HG03460 (cell line): ENCODE measurements around the gene DLG2.

Experiments used
- ATAC-seq: cut with Tn5 transposase; IDR thresholded peaks from one replicate; pipeline ENCODE4 v1.9.1; 2021; ENCODE audit not compliant: unreplicated experiment

The DLG2 gene

DNA sequence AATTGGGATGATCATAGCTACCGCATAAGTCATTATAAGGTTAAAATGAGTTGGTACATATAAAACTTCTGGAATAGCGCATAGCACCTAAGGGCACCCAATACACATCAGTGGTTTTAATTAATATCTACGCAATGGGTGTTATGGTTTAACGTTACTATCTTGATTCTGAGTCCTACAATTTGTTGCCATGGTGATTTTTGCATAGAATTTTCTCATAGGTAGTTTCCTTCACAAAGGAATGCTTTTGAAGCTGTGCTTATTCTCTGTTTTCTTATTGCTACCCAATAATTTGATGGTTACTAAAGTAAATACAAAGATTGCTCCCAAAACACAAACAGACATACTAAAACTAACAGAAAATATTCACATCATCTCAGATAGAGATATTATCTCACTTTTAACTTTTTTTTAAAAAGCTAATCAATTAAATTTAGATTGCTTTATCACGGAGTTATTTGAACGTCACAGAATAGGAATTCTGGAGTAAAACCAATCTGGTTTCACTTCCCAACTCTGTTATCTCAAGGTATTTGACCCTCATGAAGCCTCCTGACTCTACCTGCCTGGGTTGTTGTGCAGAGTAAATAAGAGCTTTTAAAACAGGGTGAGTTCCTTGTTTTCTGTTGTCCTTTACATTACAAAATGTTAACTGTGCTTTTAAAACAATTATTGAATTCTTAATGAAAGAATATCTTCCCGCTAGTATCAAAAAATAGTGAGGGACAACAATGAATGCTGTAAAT, 1705.5 kb downstream of the DLG2 start:
- ATAC-seq, result no peak

DNA sequence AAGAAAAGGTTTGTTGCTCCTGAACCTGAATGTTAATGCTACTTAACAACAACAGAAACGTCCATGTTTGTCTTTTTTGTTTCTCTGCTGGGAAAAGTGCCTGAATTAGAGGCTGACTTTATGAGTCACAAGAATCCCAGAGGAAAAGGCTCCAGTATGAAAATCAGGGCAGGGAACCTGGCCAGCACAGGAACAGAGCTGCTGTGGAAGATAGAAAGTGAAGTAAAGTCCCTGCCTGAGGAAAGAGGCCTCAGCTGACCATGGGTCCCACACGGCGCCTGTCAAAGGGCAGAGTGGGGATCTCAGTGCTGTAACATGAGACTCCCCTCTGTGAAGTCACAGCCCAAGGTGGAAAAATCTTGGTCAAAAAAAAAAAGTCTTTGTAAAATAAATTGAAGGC, 1708.7 kb downstream of the DLG2 start:
- ATAC-seq, result no peak

DNA sequence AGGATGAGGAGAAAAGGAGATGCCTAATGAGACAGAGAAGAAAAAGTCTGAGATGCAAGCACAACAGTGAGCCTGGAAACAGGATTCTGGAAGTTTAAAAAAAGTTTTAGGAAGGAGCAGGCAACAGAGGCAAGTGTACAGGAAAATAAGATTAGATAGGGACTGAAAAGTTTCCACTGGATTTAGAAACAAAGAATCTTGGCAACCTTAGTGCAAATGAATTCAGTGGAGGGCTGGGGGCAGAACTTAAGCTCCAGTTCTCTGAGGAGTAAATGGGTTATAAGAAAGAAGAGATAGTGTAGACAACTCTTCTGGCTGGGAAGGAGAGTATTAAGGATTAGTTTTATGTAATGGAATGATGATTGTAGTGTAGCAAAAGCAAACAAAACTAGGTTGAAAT, 1712.1 kb downstream of the DLG2 start:
- ATAC-seq, result no peak

DNA sequence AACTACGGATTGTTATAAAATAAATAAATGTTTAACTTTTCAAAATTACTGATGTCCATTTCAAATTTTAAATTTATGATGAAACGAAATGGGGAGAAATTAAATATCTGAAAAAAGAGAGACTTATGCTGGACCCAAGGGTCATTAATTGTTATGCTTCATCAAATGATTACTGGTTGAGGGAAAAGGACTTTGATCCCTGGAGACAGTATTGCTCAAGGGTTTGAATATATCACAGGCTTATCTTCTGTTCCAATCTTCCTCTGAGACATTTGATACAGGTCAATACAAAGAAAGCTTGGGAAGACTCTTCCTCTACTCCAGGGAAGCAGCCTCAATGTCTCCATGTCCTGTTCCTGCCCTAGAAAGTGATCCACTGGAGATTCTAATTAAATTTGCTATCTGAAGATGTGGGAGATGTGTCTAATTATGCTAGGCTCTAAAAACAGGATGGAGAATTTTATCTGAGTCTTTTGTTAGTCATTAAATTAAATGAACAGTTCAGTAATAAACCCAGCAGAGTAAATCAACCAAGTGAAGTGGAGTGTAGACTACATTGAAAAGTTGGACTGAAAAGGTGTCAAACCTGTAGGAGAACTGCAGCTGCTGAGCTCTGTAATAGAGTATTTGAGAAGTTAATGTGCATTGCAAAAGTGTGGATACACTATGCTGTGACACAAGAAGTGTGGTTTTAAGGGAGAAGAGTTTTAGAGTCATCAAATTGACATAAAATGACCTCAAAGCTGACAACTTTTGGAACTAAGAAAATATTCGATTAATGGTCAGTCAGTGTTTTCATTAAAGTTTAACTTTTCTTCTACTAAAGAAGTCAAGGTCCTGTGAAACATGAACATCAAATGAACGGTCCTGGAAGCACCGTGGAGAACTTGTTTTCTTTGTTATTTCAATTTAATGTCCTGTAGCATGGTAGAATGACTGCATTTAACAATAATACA, 1717.3 kb downstream of the DLG2 start:
- no peak for ATAC-seq

DNA sequence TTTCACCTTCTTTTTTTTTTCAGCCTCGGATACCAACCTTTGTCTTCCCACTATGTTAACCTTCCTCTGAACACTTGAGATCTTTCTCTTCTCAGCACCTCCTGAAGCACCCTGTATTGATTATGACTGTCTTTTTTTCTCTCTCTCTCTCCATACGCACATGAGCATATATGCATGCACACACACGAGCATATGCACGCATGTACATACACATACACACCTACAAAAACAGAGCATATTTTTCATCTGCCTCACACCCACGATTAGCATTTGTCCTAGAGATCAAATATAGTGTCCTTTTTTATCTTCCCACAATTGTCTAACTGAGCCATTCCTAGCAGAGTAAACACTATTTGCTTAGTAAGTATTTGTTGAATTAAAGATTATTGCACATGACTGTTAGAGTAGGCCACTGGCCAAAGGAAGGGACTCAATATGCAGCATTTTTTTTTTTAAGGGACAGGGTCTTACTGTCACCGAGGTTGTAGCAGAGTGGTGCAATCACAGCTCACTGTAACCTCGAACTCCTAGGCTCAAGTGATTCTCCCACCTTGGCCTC, 1718.8 kb downstream of the DLG2 start:
- no peak for ATAC-seq

DNA sequence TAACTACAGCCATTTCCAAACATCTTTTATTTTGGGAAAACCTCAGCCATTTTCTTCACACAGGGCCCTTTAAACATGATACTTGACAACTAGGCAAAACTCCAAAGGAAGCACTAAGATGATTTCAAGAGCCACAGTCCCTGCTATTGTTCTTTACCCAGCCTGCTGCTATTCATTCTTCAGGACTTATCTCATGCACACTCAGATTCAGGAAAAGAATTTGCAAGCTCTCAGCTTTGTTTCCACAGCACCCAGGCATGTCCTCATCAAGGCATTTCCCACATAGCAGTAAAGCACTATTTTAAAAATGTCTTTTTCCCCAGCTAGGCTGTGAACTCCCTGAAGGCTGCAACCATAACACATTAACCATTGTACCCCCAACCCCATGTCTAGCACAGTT, 1731.6 kb downstream of the DLG2 start:
- ATAC-seq, result no peak

DNA sequence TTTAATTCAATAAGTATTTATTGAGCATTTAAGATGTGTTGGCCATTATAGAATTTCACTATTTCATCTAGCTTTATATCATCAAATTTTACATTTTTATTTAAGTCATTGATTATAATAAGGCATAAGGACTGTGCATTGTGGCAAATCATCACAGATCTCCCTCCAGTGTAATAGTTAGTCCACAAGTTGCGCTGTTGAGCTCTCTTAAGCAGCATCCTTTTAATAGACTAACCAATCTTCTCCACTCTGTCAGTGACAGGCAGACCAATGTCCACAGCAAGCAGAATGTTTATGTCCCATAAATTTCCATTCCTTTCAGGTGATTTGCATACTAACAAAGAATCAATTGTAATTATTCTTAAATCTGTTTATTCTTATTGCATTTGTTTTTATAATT, 1745.7 kb downstream of the DLG2 start:
- ATAC-seq, result no peak

DNA sequence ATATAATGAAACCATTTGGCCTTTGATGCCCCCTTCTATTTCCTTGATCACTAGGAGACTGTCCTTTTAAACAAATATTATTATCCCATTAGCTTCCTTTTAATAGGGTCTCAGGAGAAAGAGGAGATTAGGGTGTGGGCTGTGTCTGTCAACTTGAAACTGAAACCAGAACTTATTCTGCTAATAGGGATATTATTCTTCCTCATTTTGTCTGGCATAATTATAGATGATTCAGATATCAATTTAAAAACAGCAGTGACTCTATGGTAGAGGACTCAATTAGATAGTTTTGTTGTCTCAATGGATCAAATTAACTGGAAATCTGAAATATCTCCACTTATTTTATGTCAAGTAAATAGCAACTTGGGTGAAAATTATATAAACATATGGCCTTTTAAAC, 1756.1 kb downstream of the DLG2 start:
- no peak for ATAC-seq

DNA sequence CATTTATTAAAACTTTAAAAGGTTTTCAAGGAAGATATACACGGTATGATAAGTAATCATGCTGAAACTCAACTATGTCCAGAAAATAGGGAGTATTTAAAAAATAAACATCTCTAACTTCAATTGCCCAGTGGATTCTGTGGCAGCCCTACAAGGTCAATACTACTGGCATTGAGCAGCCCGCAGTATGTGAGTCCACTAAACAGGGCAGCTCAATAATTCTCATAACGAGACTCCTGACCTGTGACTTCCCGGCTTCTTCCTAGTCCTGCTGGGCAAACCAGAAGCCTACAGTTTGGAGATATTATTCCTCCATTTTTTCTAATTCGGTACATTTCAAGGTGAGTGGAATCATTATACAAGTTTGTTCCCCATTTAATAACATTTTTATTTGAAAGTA, 1760.5 kb downstream of the DLG2 start:
- ATAC-seq, result no peak

DNA sequence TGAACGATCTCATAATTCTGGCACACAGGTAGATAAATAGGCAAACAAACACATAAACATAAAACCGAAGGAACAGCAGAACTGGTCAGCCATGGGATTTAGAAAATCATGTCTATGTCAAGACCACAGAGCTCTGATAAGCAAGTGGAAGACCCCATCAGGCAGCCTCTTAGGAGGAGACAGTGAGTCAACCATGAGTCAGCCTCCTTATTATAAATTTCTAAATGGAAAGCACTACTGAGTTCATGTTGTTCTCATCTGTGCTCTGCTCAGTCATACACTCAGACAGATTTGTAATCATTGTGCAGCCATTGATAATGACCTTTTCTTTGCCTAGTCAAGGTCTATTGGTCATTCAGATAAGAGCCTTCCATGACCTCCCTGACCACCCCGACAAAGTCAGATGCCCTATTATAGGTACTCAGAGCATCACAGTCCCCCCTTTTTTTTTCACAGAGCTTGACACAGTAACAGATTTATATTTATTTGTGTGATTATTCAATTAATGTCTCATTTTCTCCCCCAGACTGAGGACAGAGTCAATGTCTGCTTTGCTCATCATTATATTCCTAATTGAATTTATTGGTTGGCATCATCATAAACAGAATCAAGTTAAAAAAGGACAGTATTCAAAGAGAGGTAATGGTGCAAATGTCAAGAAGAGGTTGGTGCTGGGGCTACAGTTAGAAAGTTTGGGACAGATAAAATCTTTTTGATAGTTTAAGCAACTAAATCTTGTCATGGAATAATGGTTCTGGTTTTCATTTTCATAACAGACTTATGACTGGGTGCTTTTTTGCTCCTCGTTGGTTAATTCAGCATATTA, 1761.3 kb downstream of the DLG2 start:
- ATAC-seq, result no peak

DNA sequence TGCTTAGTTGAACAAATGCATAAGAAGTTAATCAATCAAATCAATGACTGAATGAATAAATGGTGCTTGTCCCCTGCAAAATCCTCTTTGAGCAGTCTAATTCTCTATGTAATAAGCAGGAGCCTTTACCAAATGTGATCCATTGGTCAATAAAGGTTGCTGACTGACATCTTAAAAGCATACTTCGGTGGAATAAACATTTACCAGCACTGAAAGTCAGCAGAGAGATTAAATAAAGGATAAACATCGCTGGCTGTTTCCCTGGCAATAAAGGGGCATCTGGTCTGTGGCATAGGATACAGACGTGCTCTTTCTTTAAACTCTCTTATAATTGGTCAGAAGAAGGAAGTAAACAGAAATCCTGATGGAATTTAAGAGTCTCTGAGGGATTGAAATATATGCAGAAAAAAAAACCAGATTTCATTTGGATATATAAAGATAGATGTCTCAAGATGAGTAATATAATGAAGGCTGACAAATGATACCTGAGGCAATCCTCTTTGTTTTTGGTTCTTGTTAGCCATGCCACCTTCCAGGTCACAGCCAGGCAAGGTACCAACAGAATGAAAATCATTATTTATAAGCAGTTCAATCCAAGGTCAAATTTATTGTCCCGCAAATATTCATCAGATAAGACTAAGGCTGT, 1762.6 kb downstream of the DLG2 start:
- ATAC-seq, result no peak

DNA sequence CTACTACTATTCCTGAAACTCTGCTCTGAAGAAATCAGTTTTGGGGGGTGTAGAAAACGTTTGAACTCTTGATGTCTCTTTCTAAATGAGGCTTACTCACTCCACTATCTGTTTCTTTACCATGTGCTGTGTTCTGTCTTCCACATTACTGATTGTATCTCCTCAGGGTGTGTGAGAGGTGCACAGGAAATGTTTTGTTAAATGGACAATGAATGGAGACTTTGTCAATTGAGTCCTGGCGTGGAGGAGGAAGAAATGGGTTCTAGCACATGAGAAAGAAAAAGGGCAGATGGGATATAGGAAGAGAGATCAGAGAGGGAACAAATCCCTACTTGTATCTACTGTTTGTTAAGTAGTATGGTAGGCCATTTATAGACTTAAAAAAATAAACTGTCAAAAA, 1763.9 kb downstream of the DLG2 start:
- no peak for ATAC-seq

DNA sequence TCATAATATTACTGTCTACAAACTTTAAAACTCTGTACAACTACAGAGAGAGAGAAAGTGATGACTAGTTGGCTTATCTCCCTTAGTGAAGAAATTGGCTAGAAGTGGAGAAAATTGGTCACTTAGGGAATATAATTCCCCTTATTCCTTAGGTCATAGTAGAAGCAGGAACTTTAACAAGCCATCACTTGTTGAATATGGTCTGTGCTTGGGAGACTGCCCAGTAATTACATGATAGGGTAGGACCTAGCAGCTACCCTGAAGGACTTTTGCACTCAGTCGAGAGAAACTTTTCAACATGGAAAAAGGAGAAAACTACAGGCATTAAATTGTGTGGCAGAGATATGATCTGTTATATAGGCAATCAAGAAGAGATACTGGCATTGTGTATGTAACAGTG, 1764.5 kb downstream of the DLG2 start:
- ATAC-seq, result no peak

DNA sequence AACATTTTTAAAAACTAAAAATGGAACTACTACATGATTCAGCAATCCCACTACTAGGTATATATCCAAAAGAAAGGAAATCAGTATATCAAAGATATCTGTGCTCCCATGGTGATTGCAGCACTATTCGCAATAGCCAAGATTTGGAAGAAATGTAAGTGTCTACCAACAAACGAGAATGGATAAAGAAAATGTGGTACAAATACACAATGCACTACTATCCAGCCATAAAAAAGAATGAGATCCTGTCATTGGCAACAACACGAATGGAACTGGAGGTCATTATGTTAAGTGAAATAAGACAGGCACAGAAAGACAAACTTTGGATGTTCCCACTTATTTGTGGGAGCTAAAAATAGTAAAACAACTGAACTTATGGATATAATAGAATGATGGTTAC, 1765.1 kb downstream of the DLG2 start:
- ATAC-seq, result no peak

DNA sequence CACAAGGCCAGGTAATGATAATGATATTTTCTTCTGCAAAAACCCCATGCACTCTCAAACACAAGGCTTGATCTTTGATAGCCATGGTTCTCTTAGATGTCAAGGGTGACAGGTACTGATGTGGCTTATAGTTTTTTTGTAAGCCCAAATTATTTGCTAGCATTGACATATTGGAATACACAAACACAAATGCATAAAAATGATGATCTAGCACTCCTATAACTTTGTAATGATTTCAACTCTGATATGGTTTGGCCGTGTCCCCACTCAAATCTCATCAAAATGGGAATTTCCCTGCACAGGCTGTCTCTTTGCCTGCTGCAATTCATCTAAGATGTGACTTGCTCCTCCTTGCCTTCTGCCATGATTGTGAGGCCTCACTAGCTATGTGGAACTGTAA, 1768.5 kb downstream of the DLG2 start:
- no peak for ATAC-seq

DNA sequence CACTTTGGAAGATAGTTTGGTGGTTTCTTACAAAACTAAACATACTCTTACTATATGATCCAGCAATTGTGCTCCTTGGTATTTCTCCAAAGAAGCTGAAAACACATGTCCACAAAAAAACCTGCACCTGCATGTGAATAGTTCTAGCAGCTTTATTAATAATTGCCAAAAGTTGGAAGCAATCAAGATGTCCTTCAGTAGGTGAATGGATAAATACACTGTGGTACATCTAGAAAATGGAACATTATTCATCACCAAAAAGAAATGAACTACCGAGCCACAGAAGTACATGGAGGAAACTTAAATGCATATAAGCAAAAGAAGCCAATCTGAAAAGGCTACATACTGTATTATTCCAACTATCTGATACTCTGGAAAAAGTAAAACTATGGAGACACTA, 1771.9 kb downstream of the DLG2 start:
- ATAC-seq, result no peak

DNA sequence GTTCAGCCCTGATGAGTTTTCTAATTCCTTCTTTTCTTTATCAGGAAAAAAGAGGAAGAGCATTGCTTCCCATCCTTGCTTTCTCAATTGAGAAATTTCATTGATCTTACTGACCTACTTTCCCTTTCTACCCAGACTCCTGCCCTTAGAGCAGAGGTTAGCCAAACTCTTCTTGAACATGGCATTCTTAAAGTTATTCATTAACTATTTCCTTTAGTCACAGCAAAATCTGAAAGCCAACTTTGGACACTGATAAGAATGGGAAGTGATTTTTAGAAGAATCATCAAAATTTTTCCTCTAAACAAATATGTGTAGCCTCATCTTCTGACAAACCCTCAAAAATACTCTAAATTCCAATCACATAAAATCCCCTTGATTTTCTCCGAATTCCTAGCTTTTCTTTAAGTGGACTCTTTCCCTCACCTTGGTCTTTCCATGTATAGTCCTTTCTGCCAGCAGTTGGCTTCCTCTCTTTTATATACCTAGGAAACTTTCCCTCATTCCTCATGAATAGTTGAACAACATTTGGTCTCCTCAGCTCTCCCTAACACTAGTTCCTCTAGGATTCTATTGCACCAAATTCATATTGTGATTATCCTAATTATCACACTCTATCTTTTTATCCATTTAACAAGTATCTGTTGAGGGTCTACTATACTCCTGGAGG, 1774.2 kb downstream of the DLG2 start:
- ATAC-seq, result no peak

DNA sequence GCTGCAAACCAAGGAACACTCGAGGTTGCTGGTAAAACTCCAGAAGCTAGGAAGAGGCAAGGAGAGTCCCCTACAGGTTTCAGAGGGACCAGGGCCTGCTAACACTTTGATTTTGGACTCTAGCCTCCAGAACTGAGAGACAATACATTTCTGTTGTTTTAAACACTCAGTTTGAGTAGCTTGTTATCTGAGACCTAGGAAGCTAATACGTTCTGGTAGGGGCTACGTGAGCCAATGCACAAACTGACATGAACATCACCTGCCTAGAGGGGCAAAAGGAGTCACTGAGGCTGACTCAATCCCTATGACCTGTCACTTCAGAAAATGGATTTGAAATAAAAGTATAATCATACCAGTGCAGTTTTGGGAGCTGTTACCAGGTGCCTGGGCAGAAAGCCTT, 1775.1 kb downstream of the DLG2 start:
- no peak for ATAC-seq

DNA sequence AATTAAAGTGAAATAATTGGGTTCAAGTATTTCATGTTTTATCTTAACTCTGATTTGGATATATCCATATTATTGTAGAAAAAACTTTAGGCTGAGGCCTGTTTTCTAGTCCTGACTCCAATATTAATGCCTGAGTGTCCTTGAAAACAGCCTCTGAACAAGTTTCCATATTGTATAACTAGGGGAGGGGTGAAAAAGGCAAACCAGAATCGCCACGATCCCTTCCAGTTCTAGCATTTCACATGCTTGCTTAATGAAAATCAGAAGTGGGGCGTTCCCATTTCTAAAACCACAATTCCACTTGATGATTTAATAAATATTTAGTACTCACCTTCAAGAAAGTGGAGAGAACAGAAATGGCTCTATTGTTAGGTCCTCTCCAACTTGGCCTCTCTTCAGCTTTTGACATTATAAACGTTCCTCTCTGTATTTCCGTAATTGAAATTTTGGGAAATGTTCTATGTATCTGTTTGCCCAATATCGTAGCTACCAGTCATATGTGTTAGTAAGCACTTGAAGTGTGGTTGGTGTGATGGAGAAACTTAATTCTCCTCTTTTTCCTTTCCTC, 1779.6 kb downstream of the DLG2 start:
- ATAC-seq, result no peak

DNA sequence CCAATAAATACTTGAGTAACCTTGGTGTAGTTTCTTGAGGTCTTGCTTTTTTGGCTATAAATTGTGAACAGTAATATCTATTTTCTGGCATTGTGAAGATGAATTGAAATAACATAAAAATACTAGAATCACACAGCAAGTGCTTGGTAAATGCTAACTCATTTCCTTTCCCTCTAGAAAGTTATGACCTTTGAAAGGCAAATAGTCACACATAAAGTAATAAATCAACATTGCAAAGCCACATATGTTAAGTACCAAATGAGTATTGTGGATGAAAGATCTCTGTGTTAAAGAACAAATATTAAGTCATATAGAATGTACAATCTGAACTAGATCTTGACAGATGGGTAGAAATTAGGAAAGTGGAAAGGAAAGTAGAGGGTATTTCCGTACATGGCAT, 1781.3 kb downstream of the DLG2 start:
- ATAC-seq, result no peak
